ENCODE results near the gene LNP1.

Gene LNP1

GRCh38 chr3:100366424-100366823 is 34.9 kb upstream of the LNP1 start:
- Histone ChIP-seq H3K27ac (ENCODE audit: low read depth, low read length) (no peak overlapping the region), H3K9me3 (ENCODE audit: control insufficient read depth in 1 of 2, low read length in 2 of 2) (no peaks in the 10 kb centered on the region), H3K4me1 (ENCODE audit: control insufficient read depth in 1 of 2, insufficient read depth in 2 of 2, low read length in 2 of 2) (no peaks in the 10 kb centered on the region), H3K9ac (ENCODE audit: low read depth in 1 of 2, low read length in 2 of 2) (no peak overlapping the region), H3K27me3 (ENCODE audit: control insufficient read depth in 1 of 2, insufficient read depth in 2 of 2, low read length in 2 of 2) (no peaks in the 10 kb centered on the region), H3K36me3 (ENCODE audit: control insufficient read depth in 1 of 2, insufficient read depth in 2 of 2, low read length in 2 of 2) (peaks cover 16 to 83% of the 10 kb centered on the region in 2 donors), H3K4me3 (ENCODE audit: low read depth in 1 of 2, low read length in 2 of 2) (no peak overlapping the region)

GRCh38 chr3:100368441-100368840 is 32.9 kb upstream of the LNP1 start:
- no peak overlapping the region for H3K27ac ChIP-seq (ENCODE audit: low read depth, low read length)
- no peak overlapping the region for H3K4me3 ChIP-seq (ENCODE audit: low read depth in 1 of 2, low read length in 2 of 2)
- H3K9me3 ChIP-seq (ENCODE audit: control insufficient read depth in 1 of 2, low read length in 2 of 2), result no peaks in the 10 kb centered on the region
- H3K9ac ChIP-seq (ENCODE audit: low read depth in 1 of 2, low read length in 2 of 2), result no peak overlapping the region
- no peaks in the 10 kb centered on the region for H3K27me3 ChIP-seq (ENCODE audit: control insufficient read depth in 1 of 2, insufficient read depth in 2 of 2, low read length in 2 of 2)
- peaks cover 34 to 85% of the 10 kb centered on the region in 2 donors for H3K36me3 ChIP-seq (ENCODE audit: control insufficient read depth in 1 of 2, insufficient read depth in 2 of 2, low read length in 2 of 2)
- no peaks in the 10 kb centered on the region for H3K4me1 ChIP-seq (ENCODE audit: control insufficient read depth in 1 of 2, insufficient read depth in 2 of 2, low read length in 2 of 2)

GRCh38 chr3:100370756-100371155 is 30.6 kb upstream of the LNP1 start:
- Histone ChIP-seq H3K9me3 (ENCODE audit: control insufficient read depth in 1 of 2, low read length in 2 of 2) (no peaks in the 10 kb centered on the region), H3K4me1 (ENCODE audit: control insufficient read depth in 1 of 2, insufficient read depth in 2 of 2, low read length in 2 of 2) (no peaks in the 10 kb centered on the region), H3K9ac (ENCODE audit: low read depth in 1 of 2, low read length in 2 of 2) (no peak overlapping the region), H3K27ac (ENCODE audit: low read depth, low read length) (no peak overlapping the region), H3K27me3 (ENCODE audit: control insufficient read depth in 1 of 2, insufficient read depth in 2 of 2, low read length in 2 of 2) (no peaks in the 10 kb centered on the region), H3K36me3 (ENCODE audit: control insufficient read depth in 1 of 2, insufficient read depth in 2 of 2, low read length in 2 of 2) (peaks cover 20 to 77% of the 10 kb centered on the region in 2 donors), H3K4me3 (ENCODE audit: low read depth in 1 of 2, low read length in 2 of 2) (no peak overlapping the region)

GRCh38 chr3:100374521-100374920 is 26.8 kb upstream of the LNP1 start:
- no peaks in the 10 kb centered on the region for H3K9me3 ChIP-seq (ENCODE audit: control insufficient read depth in 1 of 2, low read length in 2 of 2)
- H3K27me3 ChIP-seq (ENCODE audit: control insufficient read depth in 1 of 2, insufficient read depth in 2 of 2, low read length in 2 of 2), result no peaks in the 10 kb centered on the region
- no peak overlapping the region for H3K4me3 ChIP-seq (ENCODE audit: low read depth in 1 of 2, low read length in 2 of 2)
- H3K9ac ChIP-seq (ENCODE audit: low read depth in 1 of 2, low read length in 2 of 2), result no peak overlapping the region
- peaks cover 22 to 61% of the 10 kb centered on the region in 2 donors for H3K36me3 ChIP-seq (ENCODE audit: control insufficient read depth in 1 of 2, insufficient read depth in 2 of 2, low read length in 2 of 2)
- H3K27ac ChIP-seq (ENCODE audit: low read depth, low read length), result no peak overlapping the region
- H3K4me1 ChIP-seq (ENCODE audit: control insufficient read depth in 1 of 2, insufficient read depth in 2 of 2, low read length in 2 of 2), result no peaks in the 10 kb centered on the region

GRCh38 chr3:100376301-100376700 is 25.0 kb upstream of the LNP1 start:
- Histone ChIP-seq H3K9me3 (ENCODE audit: control insufficient read depth in 1 of 2, low read length in 2 of 2) (no peaks in the 10 kb centered on the region), H3K4me1 (ENCODE audit: control insufficient read depth in 1 of 2, insufficient read depth in 2 of 2, low read length in 2 of 2) (no peaks in the 10 kb centered on the region), H3K4me3 (ENCODE audit: low read depth in 1 of 2, low read length in 2 of 2) (no peak overlapping the region), H3K27ac (ENCODE audit: low read depth, low read length) (no peak overlapping the region), H3K9ac (ENCODE audit: low read depth in 1 of 2, low read length in 2 of 2) (no peak overlapping the region), H3K27me3 (ENCODE audit: control insufficient read depth in 1 of 2, insufficient read depth in 2 of 2, low read length in 2 of 2) (no peaks in the 10 kb centered on the region), H3K36me3 (ENCODE audit: control insufficient read depth in 1 of 2, insufficient read depth in 2 of 2, low read length in 2 of 2) (peaks cover 22 to 66% of the 10 kb centered on the region in 2 donors)

- no peak overlapping the region for H3K9ac ChIP-seq (ENCODE audit: low read depth in 1 of 2, low read length in 2 of 2)
- peaks cover 12 to 52% of the 10 kb centered on the region in 2 donors for H3K36me3 ChIP-seq (ENCODE audit: control insufficient read depth in 1 of 2, insufficient read depth in 2 of 2, low read length in 2 of 2)
- H3K4me3 ChIP-seq (ENCODE audit: low read depth in 1 of 2, low read length in 2 of 2), result no peak overlapping the region
- no peak overlapping the region for H3K27ac ChIP-seq (ENCODE audit: low read depth, low read length)
- no peaks in the 10 kb centered on the region for H3K27me3 ChIP-seq (ENCODE audit: control insufficient read depth in 1 of 2, insufficient read depth in 2 of 2, low read length in 2 of 2)
- H3K9me3 ChIP-seq (ENCODE audit: control insufficient read depth in 1 of 2, low read length in 2 of 2), result peaks cover 0 to 4% of the 10 kb centered on the region in 2 donors
- peaks cover 2 to 5% of the 10 kb centered on the region in 2 donors for H3K4me1 ChIP-seq (ENCODE audit: control insufficient read depth in 1 of 2, insufficient read depth in 2 of 2, low read length in 2 of 2)
Measured at GRCh38 chr3:100384733-100385525, 16.4 kb upstream of the LNP1 start.

GRCh38 chr3:100386437-100387074 is 14.8 kb upstream of the LNP1 start:
- no peak overlapping the region for H3K9ac ChIP-seq (ENCODE audit: low read depth in 1 of 2, low read length in 2 of 2)
- H3K9me3 ChIP-seq (ENCODE audit: control insufficient read depth in 1 of 2, low read length in 2 of 2), result peaks cover 0 to 4% of the 10 kb centered on the region in 2 donors
- no peaks in the 10 kb centered on the region for H3K27me3 ChIP-seq (ENCODE audit: control insufficient read depth in 1 of 2, insufficient read depth in 2 of 2, low read length in 2 of 2)
- H3K27ac ChIP-seq (ENCODE audit: low read depth, low read length), result no peak overlapping the region
- peaks cover 12 to 42% of the 10 kb centered on the region in 2 donors for H3K36me3 ChIP-seq (ENCODE audit: control insufficient read depth in 1 of 2, insufficient read depth in 2 of 2, low read length in 2 of 2)
- peaks cover 2 to 5% of the 10 kb centered on the region in 2 donors for H3K4me1 ChIP-seq (ENCODE audit: control insufficient read depth in 1 of 2, insufficient read depth in 2 of 2, low read length in 2 of 2)
- no peak overlapping the region for H3K4me3 ChIP-seq (ENCODE audit: low read depth in 1 of 2, low read length in 2 of 2)

- no peaks in the 10 kb centered on the region for H3K27me3 ChIP-seq (ENCODE audit: control insufficient read depth in 1 of 2, insufficient read depth in 2 of 2, low read length in 2 of 2)
- H3K27ac ChIP-seq (ENCODE audit: low read depth, low read length), result no peak overlapping the region
- peaks cover 2 to 5% of the 10 kb centered on the region in 2 donors for H3K4me1 ChIP-seq (ENCODE audit: control insufficient read depth in 1 of 2, insufficient read depth in 2 of 2, low read length in 2 of 2)
- H3K4me3 ChIP-seq (ENCODE audit: low read depth in 1 of 2, low read length in 2 of 2), result no peak overlapping the region
- H3K9me3 ChIP-seq (ENCODE audit: control insufficient read depth in 1 of 2, low read length in 2 of 2), result peaks cover 0 to 4% of the 10 kb centered on the region in 2 donors
- H3K9ac ChIP-seq (ENCODE audit: low read depth in 1 of 2, low read length in 2 of 2), result no peak overlapping the region
- peaks cover 7 to 26% of the 10 kb centered on the region in 2 donors for H3K36me3 ChIP-seq (ENCODE audit: control insufficient read depth in 1 of 2, insufficient read depth in 2 of 2, low read length in 2 of 2)
Measured at GRCh38 chr3:100389025-100389424, 12.3 kb upstream of the LNP1 start.

GRCh38 chr3:100395679-100396431 is 5.5 kb upstream of the LNP1 start:
- H3K27ac ChIP-seq (ENCODE audit: low read depth, low read length), result no peak overlapping the region
- peaks cover 18 to 32% of the 10 kb centered on the region in 2 donors for H3K4me1 ChIP-seq (ENCODE audit: control insufficient read depth in 1 of 2, insufficient read depth in 2 of 2, low read length in 2 of 2)
- no peaks in the 10 kb centered on the region for H3K27me3 ChIP-seq (ENCODE audit: control insufficient read depth in 1 of 2, insufficient read depth in 2 of 2, low read length in 2 of 2)
- H3K4me3 ChIP-seq (ENCODE audit: low read depth in 1 of 2, low read length in 2 of 2), result no peak overlapping the region
- no peaks in the 10 kb centered on the region for H3K9me3 ChIP-seq (ENCODE audit: control insufficient read depth in 1 of 2, low read length in 2 of 2)
- H3K9ac ChIP-seq (ENCODE audit: low read depth in 1 of 2, low read length in 2 of 2), result no peak overlapping the region
- no peaks in the 10 kb centered on the region for H3K36me3 ChIP-seq (ENCODE audit: control insufficient read depth in 1 of 2, insufficient read depth in 2 of 2, low read length in 2 of 2)

GRCh38 chr3:100396967-100397366 is 4.4 kb upstream of the LNP1 start:
- H3K9me3 ChIP-seq (ENCODE audit: control insufficient read depth in 1 of 2, low read length in 2 of 2), result no peaks in the 10 kb centered on the region
- no peaks in the 10 kb centered on the region for H3K27me3 ChIP-seq (ENCODE audit: control insufficient read depth in 1 of 2, insufficient read depth in 2 of 2, low read length in 2 of 2)
- H3K27ac ChIP-seq (ENCODE audit: low read depth, low read length), result no peak overlapping the region
- no peak overlapping the region for H3K9ac ChIP-seq (ENCODE audit: low read depth in 1 of 2, low read length in 2 of 2)
- H3K4me1 ChIP-seq (ENCODE audit: control insufficient read depth in 1 of 2, insufficient read depth in 2 of 2, low read length in 2 of 2), result peaks cover 18 to 33% of the 10 kb centered on the region in 2 donors
- H3K36me3 ChIP-seq (ENCODE audit: control insufficient read depth in 1 of 2, insufficient read depth in 2 of 2, low read length in 2 of 2), result no peaks in the 10 kb centered on the region
- no peak overlapping the region for H3K4me3 ChIP-seq (ENCODE audit: low read depth in 1 of 2, low read length in 2 of 2)
